Esophagus muscularis mucosa (tissue), 4 donors: Measurements from ENCODE around the gene BCAS1. TPM values are rescaled to one million over a fixed set of nuclear protein-coding genes. Genes with fewer than 3 reads are reported as not detected.

Experiments used
- DNase-seq: peaks from one replicate; pipeline ENCODE4 v3.0.0-alpha.2; 2017; ENCODE audit errors: extremely low spot score
- H3K27ac ChIP-seq, 4 donors: fragments of 200-600 bp; sonication (generic); replicated peaks in 1 of 4; 1 replicate in 3 of 4; 2 replicates in 1 of 4; pipeline ENCODE4 v1.5.1; 2016 to 2019; ENCODE audit warnings: mild to moderate bottlenecking in 1 of 4
- H3K27me3 ChIP-seq, 4 donors: fragments of 200-600 bp; sonication (generic); one replicate each; pipeline versions ENCODE4 v1.5.1 to v1.6.0; 2016 to 2019
- H3K36me3 ChIP-seq, 4 donors: fragments of 200-600 bp; sonication (generic); one replicate each; pipeline ENCODE4 v1.5.1; 2016 to 2019
- H3K4me1 ChIP-seq, 4 donors: fragments of 200-600 bp; sonication (generic); one replicate each; pipeline ENCODE4 v1.5.1; 2016 to 2019
- H3K4me3 ChIP-seq, 4 donors: fragments of 200-600 bp; sonication (generic); 1 replicate in 2 of 4; 2 replicates in 2 of 4; pipeline ENCODE4 v1.5.1; 2016 to 2019; ENCODE audit warnings: mild to moderate bottlenecking in 4 of 4, moderate library complexity in 1 of 4
- H3K9me3 ChIP-seq, 4 donors: fragments of 200-600 bp; sonication (generic); 1 replicate in 3 of 4; 2 replicates in 1 of 4; pipeline ENCODE4 v1.5.1; 2016 to 2019
- EP300 ChIP-seq: sonication (generic); formaldehyde crosslinking; IDR thresholded peaks from one replicate; pipeline ENCODE4 v1.6.1; 2017; ENCODE audit warnings: antibody characterized with exemption
- POLR2A ChIP-seq: fragments of 450-650 bp; IDR thresholded peaks from one replicate; pipeline ENCODE4 v1.6.1; 2017; ENCODE audit warnings: antibody characterized with exemption, moderate library complexity, mild to moderate bottlenecking, low read depth
- POLR2AphosphoS5 ChIP-seq, 2 donors: sonication (generic); formaldehyde crosslinking; IDR thresholded peaks; one replicate each; pipeline ENCODE4 v1.6.1; 2017; ENCODE audit warnings: antibody characterized with exemption in 2 of 2
- WGBS: methylation state at CpG from one replicate; pipeline ENCODE4 v1.1.5; 2018; 5-methylcytosine and 5-hydroxymethylcytosine counted together
- intact Hi-C: fragments of 100-400 bp; cut with DNase I; formaldehyde crosslinking; loops from one replicate; pipeline ENCODE4 v1.15.1; 2023
- total RNA-seq, 4 donors: library from RNA; depleted of rRNA; stranded (reverse); fragments of >200 nt; gene quantifications; one replicate each; pipeline versions ENCODE4 v1.1.0 to v1.2.1, GENCODE V29; 2016
- TF ChIP-seq, protein P1 (sequence below), 3 experiments: fragments of 200-600 bp in 2 of 3; fragments of 450-650 bp in 1 of 3; sonication (generic) in 2 of 3; IDR thresholded peaks; one replicate each; pipeline ENCODE4 v1.5.1; 2017 to 2019; ENCODE audit warnings: antibody characterized with exemption in 3 of 3, mild to moderate bottlenecking in 2 of 3, moderate library complexity in 1 of 3

BCAS1 gene
- total RNA-seq, 4 donors from 2014 or later, result 0.13 to 0.46 TPM; not detected in 2

DNA sequence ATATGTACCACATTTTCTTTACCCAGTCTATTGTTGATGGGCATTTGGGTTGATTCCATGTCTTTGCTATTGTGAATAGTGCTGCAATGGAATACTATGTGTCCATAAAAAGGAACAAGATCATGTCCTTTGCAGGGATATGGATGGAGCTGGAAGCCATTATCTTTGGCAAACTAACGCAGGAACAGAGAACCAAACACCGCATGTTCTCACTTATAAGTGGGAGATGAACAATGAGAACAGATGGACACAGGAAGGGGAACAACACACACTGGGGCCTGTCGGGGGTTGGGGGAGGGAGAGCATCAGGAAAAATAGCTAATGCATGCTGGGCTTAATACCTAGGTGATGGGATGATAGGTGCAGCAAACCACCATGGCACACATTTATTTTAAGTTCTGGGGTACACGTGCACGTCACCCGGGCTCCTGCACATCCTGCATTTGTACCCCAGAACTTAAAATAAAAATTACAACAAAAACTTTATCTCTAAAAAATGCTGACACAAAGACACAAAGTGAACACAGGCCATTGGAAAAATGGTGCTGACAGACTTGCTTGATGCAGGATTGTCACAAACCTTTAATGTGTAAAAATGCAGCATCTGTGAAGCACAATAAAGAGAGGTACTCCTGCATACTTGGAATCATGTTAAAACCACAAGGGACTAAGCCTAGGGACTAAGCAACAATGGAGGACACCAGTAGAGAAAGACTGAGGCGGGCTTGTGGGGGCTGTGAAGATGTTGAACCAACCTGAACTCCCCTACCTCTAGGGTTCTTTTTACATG is 48.8 kb downstream of the BCAS1 start:
- Histone ChIP-seq H3K9me3 (no peaks in the 10 kb centered on the region), H3K27ac (no peak overlapping the region), H3K27me3 (no peaks in the 10 kb centered on the region), H3K36me3 (no peaks in the 10 kb centered on the region), H3K4me3 (no peak overlapping the region), H3K4me1 (peaks cover 0 to 4% (median 1%) of the 10 kb centered on the region in 4 donors)
- intact Hi-C loops, result no loop called here
- DNase-seq, result no peak
- TF ChIP-seq POLR2A (no peak), POLR2AphosphoS5 (IDR thresholded peaks at IDR 0.05) (no peak), EP300 (no peak)
- TF ChIP-seq, protein P1, sequence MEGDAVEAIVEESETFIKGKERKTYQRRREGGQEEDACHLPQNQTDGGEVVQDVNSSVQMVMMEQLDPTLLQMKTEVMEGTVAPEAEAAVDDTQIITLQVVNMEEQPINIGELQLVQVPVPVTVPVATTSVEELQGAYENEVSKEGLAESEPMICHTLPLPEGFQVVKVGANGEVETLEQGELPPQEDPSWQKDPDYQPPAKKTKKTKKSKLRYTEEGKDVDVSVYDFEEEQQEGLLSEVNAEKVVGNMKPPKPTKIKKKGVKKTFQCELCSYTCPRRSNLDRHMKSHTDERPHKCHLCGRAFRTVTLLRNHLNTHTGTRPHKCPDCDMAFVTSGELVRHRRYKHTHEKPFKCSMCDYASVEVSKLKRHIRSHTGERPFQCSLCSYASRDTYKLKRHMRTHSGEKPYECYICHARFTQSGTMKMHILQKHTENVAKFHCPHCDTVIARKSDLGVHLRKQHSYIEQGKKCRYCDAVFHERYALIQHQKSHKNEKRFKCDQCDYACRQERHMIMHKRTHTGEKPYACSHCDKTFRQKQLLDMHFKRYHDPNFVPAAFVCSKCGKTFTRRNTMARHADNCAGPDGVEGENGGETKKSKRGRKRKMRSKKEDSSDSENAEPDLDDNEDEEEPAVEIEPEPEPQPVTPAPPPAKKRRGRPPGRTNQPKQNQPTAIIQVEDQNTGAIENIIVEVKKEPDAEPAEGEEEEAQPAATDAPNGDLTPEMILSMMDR (IDR thresholded peaks at IDR 0.05), result no peak
- 75% methylated on average over 7 of the region's 7 CpGs for WGBS

DNA sequence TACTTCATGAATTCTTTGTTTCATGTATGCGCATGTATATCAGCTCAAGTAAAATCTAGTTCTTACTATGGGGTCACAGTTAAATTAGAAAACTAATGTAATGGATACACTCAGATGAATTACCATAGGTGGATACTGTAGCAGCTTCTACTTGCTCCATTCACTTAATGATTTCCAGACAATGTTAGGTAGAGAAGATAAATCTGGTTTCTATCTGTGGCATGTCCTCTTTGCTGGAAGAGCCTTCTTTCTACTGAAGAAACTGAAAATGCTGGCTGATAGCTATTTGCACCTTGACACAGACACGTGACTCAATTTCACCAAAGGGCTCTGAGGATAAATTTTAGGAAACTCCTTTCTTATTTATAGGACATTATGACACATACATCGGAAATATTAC is 49.5 kb downstream of the BCAS1 start:
- H3K27me3 ChIP-seq, result no peaks in the 10 kb centered on the region
- no peak for TF ChIP-seq POLR2AphosphoS5 (IDR thresholded peaks at IDR 0.05)
- TF ChIP-seq EP300, result no peak
- TF ChIP-seq, protein P1 (IDR thresholded peaks at IDR 0.05), result no peak
- no peak for TF ChIP-seq POLR2A
- no peaks in the 10 kb centered on the region for H3K36me3 ChIP-seq
- H3K4me3 ChIP-seq, result no peak overlapping the region
- H3K4me1 ChIP-seq, result peaks cover 0 to 4% (median 1%) of the 10 kb centered on the region in 4 donors
- H3K27ac ChIP-seq, result no peak overlapping the region
- H3K9me3 ChIP-seq, result no peaks in the 10 kb centered on the region
- intact Hi-C loops, result no loop called here
- DNase-seq, result no peak
- WGBS, result 88% methylated on average over 3 of the region's 3 CpGs

DNA sequence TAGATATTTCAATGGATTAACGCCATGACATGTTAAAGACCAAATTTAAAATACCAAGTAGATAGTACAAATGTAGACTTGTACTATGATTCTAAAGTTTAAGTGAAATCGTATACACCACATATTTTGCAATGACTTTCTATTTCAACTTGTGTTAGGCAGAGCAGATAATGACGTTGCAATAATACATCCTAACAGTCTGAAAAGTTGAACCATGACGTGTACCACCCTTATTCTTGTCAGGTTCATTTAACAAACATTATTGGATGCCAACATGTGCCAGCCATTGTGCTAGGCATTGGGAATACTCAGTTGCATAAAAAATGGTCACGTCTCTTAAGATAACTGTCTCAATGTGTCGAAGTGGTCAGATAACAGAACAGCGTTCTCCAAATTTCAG is 50.0 kb downstream of the BCAS1 start:
- TF ChIP-seq POLR2A, result no peak
- TF ChIP-seq, protein P1 (IDR thresholded peaks at IDR 0.05), result no peak
- no peak for TF ChIP-seq EP300
- intact Hi-C loops, result no loop called here
- H3K27ac ChIP-seq, result no peak overlapping the region
- no peaks in the 10 kb centered on the region for H3K9me3 ChIP-seq
- no peak overlapping the region for H3K4me3 ChIP-seq
- H3K27me3 ChIP-seq, result no peaks in the 10 kb centered on the region
- H3K4me1 ChIP-seq, result peaks cover 0 to 3% (median 1%) of the 10 kb centered on the region in 4 donors
- no peaks in the 10 kb centered on the region for H3K36me3 ChIP-seq
- no peak for DNase-seq
- WGBS, result 82% methylated on average over 7 of the region's 7 CpGs

DNA sequence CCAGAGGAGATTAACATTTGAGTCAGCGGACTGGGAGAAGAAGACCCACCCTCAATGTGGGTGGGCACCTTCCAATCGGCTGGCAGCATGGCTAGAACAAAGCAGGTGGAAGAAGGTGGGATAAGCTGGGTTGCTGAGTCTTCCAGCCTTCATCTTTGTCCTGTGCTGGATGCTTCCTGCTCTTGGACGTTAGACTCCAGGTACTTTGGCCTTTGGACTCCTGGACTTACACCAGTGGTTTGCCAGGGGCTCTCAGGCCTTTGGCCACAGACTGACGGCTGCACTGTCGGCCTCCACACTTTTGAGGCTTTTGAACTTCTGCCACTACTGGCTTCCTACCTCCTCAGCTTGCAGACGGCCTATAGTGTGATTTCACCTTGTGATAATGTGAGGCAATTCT is 50.8 kb downstream of the BCAS1 start:
- H3K9me3 ChIP-seq, result no peaks in the 10 kb centered on the region
- intact Hi-C loops, result no loop called here
- TF ChIP-seq, protein P1 (IDR thresholded peaks at IDR 0.05), result no peak
- TF ChIP-seq POLR2A (no peak), POLR2AphosphoS5 (IDR thresholded peaks at IDR 0.05) (no peak), EP300 (no peak)
- no peaks in the 10 kb centered on the region for H3K36me3 ChIP-seq
- H3K27me3 ChIP-seq, result no peaks in the 10 kb centered on the region
- 83% methylated on average over 6 of the region's 6 CpGs for WGBS
- H3K27ac ChIP-seq, result no peak overlapping the region
- no peak overlapping the region for H3K4me3 ChIP-seq
- no peaks in the 10 kb centered on the region for H3K4me1 ChIP-seq
- no peak for DNase-seq
